ENCODE results near the gene MEF2D. TPM values are rescaled to one million over a fixed set of nuclear protein-coding genes. Genes with fewer than 3 reads are reported as not detected.

Gene MEF2D
- total RNA-seq, 1 experiment from 2014 or later, result 18.7 TPM

DNA sequence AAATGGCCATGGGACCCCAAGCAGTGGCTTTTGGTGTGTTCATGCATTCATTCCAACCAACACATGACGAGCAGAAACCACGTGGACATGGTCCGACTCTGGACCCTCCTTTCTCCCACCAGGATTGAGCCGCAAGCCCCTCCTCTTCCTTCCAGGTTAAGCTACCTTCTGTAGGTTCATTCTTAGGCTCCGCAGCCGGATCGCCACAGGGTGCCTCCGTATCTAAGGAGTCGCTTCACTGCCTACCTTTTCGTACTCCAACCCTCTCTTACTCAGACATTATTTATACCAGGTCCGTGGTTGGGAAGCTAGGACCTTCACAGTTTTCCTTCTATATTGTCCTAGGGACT, 67.9 kb downstream of the MEF2D start:
- Histone ChIP-seq H4K5ac (ENCODE audit: insufficient read length, low read depth, low read length) (no peak overlapping the region), H3K18ac (ENCODE audit: insufficient read length, low read depth, low read length) (no peak overlapping the region), H3K9ac (ENCODE audit: extremely low read depth, insufficient read length, low read length) (no peak overlapping the region), H3K14ac (ENCODE audit: insufficient read depth, low read length) (no peak overlapping the region), H4K8ac (replicated peaks; ENCODE audit: insufficient read length, low read depth, low read length) (no peak overlapping the region), H2AK5ac (ENCODE audit: insufficient read length, low read length) (no peak overlapping the region), H2BK15ac (ENCODE audit: low read depth, low read length) (no peak overlapping the region), H3K23ac (ENCODE audit: insufficient read length, low read depth, low read length) (no peak overlapping the region), H3T11ph (ENCODE audit: low read length) (no peak overlapping the region), H4K91ac (ENCODE audit: insufficient read length, low read depth, low read length) (no peak overlapping the region), H2BK20ac (ENCODE audit: low read depth, low read length, poor library complexity, severe bottlenecking) (no peak overlapping the region), H3K79me2 (ENCODE audit: insufficient read depth, low read length) (no peaks in the 10 kb centered on the region), H4K20me1 (ENCODE audit: control insufficient read depth, insufficient read depth, insufficient read length) (no peaks in the 10 kb centered on the region), H3K56ac (ENCODE audit: insufficient read length, low read depth, low read length) (no peak overlapping the region), H2AFZ (ENCODE audit: low read length) (no peak overlapping the region), H3K27ac (ENCODE audit: insufficient read length, low read depth, low read length) (no peak overlapping the region), H3K4ac (ENCODE audit: low read depth, low read length) (no peak overlapping the region), H2BK5ac (ENCODE audit: insufficient read length, low read length) (no peak overlapping the region), H3K23me2 (ENCODE audit: insufficient read length, low read depth, low read length, poor library complexity, severe bottlenecking) (peaks cover 4% of the 10 kb centered on the region), H3K4me1 (ENCODE audit: insufficient read depth, low read length) (peaks cover 7% of the 10 kb centered on the region; the same call in 1 of the 2 replicates), H3K27me3 (ENCODE audit: insufficient read depth, low read length) (peaks cover 85% of the 10 kb centered on the region), H2BK120ac (ENCODE audit: low read depth, low read length, poor library complexity, severe bottlenecking) (no peak overlapping the region), H2BK12ac (ENCODE audit: insufficient read length, low read depth, low read length) (no peak overlapping the region), H3K79me1 (ENCODE audit: insufficient read depth, low read depth, low read length, poor library complexity, severe bottlenecking) (no peaks in the 10 kb centered on the region), H3K4me2 (ENCODE audit: insufficient read depth, insufficient read length, low read length) (peak overlapping the region; percentile 68), H3K9me3 (ENCODE audit: control insufficient read depth, low read depth, low read length) (no peaks in the 10 kb centered on the region)
- peaks cover 0 to 1% (median 0%) of the 10 kb centered on the region in 3 experiments; a peak in 1 of 7 replicates for H3K36me3 Mint-ChIP-seq (ENCODE audit: insufficient read depth in 1 of 3, low read depth in 3 of 3)
- peaks cover 100% of the 10 kb centered on the region for H3K27me3 Mint-ChIP-seq (ENCODE audit: low read depth)
- no peak overlapping the region for H3K27ac Mint-ChIP-seq
- H3K4me1 Mint-ChIP-seq, result peaks cover 55 to 67% of the 10 kb centered on the region in 2 experiments
- DNase-seq, result peak; percentile 77
- TF ChIP-seq, protein P1, sequence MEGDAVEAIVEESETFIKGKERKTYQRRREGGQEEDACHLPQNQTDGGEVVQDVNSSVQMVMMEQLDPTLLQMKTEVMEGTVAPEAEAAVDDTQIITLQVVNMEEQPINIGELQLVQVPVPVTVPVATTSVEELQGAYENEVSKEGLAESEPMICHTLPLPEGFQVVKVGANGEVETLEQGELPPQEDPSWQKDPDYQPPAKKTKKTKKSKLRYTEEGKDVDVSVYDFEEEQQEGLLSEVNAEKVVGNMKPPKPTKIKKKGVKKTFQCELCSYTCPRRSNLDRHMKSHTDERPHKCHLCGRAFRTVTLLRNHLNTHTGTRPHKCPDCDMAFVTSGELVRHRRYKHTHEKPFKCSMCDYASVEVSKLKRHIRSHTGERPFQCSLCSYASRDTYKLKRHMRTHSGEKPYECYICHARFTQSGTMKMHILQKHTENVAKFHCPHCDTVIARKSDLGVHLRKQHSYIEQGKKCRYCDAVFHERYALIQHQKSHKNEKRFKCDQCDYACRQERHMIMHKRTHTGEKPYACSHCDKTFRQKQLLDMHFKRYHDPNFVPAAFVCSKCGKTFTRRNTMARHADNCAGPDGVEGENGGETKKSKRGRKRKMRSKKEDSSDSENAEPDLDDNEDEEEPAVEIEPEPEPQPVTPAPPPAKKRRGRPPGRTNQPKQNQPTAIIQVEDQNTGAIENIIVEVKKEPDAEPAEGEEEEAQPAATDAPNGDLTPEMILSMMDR (conservative IDR thresholded peaks at IDR 0.05), result no peak
- peaks cover 2 to 8% of the 10 kb centered on the region in 2 experiments; a peak in 4 of 5 replicates for H3K9me3 Mint-ChIP-seq
- no CpG with 5 or more reads among the region's 11 CpGs for WGBS (ENCODE audit: extremely low coverage, insufficient read length, low lambda C conversion rate)
- H3K4me3 Mint-ChIP-seq, result peak overlapping the region in 1 of 2 experiments; percentile 67; a peak in 3 of 5 replicates
